NCI-H345 treated with DMSO at 0.1 percent for 48 hours (cell line): ENCODE data around the gene NLRP9.

ENCODE experiments used
- DNase-seq: peaks from one replicate; lab custom pipeline; 2025; ENCODE audit not compliant: unreplicated experiment; lab: John Stamatoyannopoulos, UW

NLRP9 gene

DNA sequence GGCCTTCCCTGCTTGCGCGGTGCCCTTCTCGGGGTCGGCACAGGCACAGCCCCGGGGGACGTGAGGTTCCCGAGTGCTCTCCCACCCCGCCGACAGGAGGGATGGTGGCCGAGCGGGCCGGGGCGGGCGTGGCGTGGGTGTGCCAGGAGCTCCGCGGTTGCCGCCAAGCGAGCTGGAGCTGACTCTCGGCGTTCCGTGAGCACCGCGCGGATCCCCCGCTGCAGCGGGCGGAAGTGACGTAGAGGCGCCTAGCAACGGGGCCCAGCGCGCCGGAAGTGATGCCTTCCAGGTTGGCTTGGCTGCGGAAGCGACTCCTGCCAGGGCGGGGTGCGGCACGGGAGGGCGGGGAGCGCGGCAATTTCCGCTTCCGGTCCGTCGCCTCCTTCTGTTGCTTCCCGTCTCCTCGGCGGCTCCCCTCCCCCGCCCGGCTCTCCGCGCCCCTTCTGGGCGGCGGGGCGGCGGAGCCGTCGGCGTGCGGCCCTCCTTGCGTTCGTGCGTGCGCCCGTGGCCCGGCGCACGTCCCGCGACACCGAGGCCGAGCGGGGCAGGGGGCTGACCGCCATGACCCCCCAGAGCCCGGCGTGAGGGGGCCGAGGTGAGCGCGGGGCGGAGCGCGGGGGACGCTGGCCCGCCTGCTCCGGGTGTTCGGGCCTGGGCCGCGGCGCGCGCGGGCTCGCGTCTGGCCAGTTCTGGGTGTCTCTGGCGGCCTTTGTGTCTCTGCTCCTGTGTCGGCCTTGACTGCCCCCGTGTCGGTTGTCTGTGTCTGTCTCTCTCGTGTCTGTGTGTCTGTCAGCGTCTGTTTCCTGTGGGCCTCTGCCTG lies 63.2 kb downstream of the NLRP9 start, which contains the start of gene EPN1:
TSS of gene EPN1 (plus strand) at position 386 of the 820 bp plus-strand sequence. CDS start 3,402 bp downstream, outside the sequence.
- peak; percentile 82 for DNase-seq

DNA sequence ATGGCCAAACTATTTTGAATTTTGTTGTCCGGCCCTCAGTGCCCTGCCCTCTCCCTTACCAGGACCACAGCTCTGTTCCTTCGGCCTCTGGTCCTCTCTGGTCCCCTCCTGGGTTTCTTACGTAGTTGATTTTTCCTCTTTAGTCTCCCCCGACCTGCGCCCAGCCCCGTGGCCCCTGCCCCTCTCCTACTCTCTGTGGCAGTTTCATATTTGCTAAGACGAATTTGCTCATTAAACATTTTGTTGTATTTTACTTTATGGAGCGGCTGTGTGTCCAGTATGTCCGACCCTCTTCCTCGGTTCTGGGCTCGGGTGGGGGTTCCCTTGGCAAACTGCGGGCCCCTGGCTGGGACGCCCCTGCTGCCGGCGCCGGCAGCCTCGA lies 63.8 kb downstream of the NLRP9 start:
- DNase-seq = no peak

DNA sequence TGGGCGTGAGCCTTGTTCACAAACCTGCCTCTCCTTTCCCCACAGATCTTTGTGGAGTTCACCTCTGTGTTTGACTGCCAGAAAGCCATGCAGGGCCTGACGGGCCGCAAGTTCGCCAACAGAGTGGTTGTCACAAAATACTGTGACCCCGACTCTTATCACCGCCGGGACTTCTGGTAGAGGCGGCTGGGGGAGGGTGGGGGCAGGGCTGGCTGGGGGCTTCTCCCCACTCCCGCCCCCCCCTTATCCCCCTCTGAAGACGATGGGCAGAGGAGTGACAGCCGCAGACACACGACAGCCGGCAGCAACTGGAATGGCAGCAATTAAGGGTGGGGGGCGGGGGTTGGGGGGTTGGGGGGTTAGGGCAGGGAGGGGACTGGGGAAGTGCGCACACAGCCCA lies 64.3 kb downstream of the NLRP9 start:
- no peak for DNase-seq

DNA sequence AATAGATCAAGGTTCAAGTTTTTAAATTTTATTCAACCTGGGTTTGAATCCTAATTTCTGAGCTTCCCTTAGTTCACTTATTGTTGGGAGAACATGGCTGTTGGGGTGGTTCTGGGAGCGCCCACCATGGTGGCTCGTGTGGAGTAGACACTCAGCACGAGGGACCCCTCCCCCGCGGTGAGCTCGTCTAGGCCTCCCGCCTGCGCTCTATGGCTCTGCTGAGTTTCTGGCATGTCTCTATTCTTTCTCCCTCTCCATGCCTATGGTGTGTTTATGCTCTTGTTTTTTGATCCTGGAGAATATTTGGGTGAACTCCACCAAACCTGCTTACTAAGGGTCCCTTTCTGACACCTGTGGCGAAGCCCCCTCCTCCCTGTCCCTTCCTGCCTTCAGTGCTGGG lies 64.7 kb downstream of the NLRP9 start:
- DNase-seq = no peak

DNA sequence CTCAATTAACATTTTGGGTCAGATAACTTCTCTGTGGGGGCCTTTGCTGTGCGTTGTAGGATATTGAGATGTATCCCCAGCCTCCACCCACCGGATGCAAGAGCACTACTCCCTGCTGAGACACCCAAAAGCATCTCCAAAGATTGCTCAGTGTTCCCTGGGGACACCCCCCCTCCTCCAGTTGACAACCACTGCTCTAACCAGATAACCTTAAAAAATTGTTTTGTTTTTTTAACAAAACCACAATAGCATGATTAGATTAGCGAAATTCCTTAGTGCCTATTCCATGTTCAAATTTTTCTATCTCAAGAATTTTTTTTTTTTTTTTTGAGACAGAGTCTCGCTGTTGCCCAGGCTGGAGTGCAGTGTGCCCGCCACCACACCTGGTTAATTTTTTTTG lies 65.8 kb downstream of the NLRP9 start:
- DNase-seq = no peak

DNA sequence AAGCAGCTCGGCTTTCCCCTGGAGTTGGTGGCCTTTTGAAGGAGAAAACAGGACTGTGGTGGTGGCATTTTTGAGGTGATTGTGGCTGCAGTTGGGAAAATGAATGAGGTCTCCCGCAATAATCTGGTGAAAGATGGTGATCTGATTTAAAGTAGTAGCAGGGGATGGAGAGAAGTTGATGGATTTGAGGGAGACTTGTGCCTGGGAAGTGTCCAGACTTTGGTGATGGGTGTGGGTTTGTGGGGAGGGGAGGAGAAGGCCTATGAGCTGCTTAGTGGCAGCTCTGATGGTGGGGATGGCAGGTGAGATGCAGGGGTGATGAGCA lies 67.2 kb downstream of the NLRP9 start:
- DNase-seq = no peak

DNA sequence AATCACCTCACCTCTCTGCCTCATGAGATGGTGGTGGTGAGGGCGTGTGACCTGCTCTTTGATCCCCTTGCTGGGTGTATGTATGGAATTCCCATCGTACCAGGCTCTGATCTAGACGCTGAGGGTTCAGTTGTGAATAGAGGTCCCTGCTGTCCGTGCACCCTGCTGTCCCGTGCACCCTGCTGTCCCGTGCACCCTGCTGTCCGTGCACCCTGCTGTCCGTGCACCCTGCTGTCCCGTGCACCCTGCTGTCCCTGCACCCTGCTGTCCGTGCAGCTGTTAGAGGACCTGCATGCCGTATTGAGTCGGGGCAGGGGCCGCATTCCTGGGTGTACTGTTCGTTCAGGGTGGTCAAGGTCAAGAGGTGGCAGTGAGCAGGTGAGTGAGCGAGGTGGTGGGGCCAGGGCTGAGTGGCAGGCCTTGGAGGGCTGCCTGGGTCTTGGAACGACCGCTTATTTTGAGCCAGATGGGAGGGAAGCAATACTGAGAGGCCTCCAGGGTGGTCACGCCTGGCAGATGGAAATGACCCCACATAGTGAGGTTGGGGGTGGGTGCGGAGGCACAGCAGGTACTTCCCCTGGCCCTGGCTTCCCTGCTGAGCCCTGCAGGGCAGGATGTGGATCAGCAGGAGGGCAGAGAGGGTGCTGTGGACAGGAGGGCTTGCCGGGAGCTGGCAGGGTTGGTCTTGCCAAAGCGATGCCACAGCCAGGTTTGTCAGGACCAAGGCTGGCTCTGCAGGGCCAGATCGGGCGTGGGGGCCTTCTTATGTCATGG lies 67.7 kb downstream of the NLRP9 start:
- DNase-seq = no peak

DNA sequence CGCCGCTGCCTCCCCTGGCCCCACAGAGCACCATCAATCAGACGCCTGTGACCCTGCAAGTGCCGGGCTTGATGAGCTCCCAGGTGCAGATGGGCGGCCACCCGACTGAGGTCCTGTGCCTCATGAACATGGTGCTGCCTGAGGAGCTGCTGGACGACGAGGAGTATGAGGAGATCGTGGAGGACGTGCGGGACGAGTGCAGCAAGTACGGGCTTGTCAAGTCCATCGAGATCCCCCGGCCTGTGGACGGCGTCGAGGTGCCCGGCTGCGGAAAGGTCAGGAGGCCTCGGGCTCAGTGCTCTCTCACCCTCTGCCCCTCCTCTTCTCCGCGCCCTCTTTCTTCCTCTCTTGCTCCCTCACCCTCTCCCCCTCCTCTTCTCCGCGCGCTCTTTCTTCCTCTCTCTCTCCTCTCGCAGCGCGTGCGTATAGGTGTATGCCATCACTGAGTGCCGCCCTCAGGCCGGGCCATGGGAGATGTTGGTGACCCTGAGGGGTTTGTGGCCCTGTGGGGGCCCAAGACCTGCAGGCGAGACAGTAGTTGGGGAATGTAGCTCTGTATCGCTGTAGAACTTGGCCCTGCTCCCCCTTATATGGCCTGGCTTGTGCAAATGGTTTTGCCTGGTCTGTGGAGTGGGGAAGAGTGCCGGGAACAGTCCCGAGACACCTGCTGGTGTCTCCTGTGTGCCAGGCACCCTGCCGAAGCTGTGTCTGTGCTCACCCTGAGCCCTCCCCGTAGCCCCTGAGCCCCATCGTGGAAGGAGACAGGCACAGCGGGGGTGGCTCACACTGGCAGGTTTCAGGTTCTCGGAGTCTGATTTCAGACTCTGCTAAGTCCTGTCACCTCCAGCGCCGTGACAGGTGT lies 68.6 kb downstream of the NLRP9 start:
- no peak for DNase-seq

DNA sequence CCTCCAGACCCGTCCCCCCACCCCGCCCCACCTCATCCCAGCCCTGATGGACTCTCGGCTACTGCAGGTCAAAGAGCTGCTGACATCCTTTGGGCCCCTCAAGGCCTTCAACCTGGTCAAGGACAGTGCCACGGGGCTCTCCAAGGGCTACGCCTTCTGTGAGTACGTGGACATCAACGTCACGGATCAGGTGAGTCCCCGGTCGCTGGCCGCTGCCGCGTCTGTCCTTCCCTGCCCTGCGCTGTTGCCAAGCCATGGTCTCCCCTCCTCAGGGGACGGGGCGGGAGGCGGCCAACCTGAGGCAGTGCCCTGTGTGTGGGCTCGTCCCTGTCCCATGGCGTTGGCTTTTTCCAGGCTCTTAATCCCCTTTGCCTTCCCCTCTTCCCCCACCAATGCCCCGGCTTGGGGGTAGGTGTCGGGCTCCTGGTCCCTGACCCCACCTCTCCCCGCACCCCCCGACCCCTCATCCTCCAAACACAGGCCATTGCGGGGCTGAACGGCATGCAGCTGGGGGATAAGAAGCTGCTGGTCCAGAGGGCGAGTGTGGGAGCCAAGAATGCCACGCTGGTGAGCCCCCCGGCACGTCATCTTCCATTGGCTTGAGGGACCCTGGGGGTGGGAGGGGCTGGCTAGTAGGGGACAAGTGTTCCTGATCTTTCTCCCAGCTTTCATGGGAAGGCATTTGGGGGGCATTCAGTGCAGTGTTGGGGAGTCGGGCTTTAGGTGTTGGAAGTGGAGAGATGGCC lies 69.4 kb downstream of the NLRP9 start:
- DNase-seq = no peak

DNA sequence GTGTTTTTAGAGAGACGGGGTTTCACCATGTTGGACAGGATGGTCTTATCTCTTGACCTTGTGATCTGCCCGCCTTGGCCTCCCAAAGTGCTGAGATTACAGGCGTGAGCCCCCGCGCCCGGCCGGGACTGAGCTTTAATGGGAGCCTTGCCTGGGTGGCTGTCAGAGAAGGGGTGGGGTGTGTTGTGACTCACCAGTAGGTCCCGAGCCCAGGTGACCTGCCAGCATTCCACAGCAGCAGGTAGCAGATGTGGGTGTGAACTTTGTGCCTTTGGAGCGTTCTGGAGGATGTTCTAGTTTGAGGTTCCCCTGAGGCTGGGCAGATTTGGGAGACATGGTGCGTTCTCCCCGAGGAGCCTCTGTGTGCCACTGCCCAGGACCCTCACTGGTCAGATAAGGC lies 70.2 kb downstream of the NLRP9 start:
- no peak for DNase-seq

DNA sequence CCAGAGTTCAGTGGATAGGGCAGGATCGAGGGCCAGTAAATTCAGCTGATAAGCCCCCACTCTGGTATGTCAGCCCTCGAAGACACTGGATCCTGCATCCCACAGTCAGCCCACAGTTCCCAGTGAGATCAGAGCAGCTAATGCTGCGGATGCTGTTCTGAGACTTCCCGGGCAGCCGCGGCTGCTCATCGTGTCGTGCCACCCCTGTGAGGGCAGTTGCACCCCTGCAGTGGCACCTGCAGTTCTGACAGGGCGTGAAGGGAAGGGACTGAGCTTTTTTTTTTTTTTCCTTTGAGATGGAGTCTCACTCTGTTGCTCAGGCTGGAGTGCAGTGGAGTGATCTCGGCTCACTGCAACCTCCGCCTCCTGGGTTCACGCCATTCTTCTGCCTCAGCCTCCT lies 70.7 kb downstream of the NLRP9 start:
- DNase-seq = no peak

DNA sequence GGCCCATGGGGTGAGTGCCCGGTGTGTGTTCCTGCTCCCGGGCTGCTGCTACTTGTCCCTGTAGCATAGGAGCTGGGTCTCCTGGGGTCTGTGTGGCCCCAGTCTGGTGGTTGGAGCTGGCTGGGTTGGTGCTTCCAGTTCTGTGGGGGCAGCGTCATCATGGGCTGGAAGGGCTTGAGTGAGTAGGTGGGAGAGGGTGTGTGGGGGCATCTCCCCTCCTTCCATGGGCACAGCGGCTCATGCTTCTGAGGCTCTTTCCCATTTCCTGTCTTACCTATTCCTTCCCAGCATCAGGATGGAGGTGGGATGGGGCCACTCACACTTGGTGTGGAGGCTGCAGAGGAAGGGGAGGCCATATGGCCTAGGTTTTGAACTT lies 71.2 kb downstream of the NLRP9 start:
- DNase-seq = no peak

DNA sequence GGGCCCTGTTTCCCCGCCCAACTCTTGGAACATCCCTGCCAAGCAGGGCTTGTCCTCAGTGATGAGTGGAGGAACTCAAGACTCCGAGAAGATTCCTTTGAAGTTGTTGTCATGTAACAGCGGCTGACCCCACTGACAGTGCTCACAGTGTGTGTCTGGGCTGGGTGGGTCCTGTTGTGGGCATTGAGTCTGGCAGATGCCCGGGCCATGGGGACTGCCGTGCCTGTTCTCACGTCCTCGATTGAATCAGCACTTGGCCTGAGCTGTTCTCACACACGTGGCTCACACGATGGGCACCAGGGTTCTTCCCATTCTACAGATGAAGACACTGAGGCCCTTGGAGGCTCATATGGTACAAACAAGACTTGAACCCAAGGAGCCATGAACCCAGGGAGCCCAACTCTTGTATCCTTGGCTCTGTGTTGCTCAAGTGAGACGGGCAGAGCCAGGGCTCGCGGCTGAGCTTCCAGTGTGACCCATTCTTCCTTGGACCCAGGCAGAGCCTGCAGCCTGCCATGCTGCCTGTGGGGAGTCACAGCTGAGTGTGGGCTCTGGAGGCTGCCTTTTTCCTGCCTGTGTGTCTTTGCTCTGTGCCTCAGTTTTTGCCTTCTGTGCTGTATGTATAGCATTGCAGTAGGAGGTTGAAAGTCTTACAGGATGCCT lies 71.7 kb downstream of the NLRP9 start:
- no peak for DNase-seq

DNA sequence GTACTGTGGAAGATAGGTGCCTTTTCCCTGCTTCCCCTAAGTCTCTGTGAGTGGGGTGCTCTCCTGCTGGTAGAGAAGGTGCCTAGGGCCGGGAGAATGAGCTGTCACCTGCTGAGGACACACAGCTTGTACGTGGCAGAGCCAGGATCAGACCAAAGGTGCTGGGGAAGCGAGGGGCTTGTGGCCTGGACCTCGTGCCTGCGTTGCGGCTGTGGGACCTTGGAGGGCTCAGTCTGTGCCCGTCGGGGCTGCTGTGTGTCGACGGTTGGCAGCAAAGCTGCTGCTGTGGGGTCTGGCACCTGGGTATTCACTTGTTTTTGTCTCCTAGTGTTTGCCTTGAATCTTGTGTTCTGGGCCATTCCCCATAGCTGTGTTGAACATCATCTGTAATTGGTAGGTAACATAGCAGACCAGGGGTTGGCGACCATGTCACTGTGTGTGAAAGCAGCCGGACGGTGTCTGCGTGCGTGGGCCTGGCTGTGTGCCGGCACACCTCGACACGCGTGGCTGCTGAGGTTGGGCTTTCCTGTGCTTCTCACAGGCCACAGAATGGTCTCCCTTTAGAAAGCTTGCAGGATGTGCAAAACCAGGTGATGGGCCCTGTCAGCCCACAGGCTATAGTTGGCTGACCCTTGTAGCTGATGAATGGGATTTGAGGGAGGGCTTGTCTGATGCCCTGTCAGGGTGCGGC lies 74.2 kb downstream of the NLRP9 start:
- DNase-seq = no peak

DNA sequence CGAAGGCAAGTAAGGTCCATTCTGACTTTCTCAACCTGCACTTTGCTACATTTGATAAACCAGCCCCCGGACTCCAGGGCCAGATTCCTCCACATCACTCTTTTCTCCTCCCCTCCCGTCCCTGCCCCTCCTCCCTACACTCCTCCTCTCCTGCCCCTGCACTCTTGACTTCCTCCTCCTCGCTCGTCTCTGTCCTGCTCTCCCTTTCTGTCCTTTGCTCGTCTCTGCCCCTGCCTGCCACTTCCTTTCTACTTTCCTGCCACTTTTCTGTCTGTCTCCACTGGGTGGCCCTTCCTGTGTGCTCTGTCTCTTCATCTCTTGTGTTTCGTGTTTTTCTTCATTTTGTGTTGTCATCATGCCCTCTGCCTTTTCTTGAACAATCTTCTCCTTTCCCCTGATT lies 76.4 kb downstream of the NLRP9 start:
- no peak for DNase-seq

DNA sequence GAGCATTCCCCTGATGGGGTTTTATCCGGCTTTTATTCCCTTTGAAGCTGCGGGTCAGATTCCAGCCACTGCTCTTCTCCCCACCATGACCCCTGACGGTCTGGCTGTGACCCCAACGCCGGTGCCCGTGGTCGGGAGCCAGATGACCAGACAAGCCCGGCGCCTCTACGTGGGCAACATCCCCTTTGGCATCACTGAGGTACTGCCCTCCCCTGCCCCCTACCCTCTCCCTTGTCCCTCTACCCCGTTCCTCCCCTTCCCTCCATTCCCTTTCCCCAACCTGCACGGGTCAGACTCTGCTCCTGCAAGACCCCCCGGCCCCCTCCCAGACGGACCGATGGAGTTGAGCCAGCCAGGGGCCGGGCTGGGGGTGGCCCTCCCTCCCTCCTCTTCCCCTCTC lies 77.2 kb downstream of the NLRP9 start:
- no peak for DNase-seq

DNA sequence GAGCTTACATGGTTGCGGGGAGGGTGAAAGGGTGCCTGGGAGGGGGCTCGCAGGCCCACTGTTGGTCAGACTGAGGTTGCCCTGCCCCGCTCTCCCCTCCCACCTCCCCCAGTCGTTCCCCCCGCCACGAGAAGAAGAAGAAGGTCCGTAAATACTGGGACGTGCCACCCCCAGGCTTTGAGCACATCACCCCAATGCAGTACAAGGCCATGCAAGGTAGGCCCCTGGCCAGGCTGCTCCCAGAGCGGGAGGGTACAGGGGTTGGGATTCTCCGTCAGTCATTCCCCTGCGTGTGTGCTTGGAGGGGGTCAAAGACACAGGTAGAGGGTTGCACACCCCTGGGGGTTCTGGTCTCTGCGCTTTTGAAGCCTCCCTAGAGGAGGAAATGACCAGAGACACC lies 77.8 kb downstream of the NLRP9 start:
- no peak for DNase-seq

DNA sequence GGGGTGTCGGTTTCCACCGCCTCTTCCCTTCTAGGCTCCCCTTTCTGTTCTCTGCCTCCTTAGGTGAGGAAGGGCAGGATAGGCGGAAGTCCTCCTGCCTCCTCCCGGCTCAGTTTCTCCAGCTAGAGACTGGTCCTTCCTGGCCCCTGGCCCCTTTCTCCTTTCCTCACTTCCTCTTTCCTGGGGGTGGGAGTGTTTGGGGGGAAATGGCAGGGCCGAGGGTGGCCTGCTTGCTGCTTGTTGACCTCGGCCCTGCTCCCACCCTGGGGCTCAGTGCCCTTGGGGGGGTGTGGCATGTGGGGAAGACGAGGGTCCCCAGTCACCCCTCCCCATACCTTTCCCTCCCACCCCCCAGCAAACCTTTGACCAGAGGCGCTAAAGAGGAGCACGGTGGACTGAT lies 78.4 kb downstream of the NLRP9 start:
- no peak for DNase-seq

DNA sequence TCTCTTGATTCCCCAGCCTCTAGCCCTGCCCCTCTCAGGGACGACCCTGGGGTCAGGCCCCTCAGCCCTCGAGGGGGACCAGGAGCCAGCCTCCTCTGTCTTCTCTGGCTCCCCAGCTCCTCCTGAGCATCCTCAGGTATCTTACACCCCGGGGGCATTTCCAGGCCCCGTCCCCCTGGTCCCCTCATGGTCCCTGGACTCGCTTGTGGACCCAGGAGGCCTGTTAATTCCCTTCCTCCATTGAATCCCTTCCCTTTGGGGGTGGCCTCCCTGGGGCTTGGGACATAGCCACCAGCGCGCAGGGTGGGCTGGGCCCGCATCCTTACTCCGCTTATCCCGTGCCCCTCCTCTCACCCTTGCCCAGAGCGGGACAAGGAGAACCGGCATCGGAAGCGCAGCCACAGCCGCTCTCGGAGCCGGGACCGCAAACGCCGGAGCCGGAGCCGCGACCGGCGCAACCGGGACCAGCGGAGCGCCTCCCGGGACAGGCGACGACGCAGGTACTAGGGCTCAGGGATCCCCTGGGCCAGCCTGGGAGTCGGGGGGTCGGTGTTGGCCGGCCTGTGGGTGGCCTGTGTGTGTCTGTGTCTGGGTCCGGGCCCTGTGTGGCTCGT lies 79.2 kb downstream of the NLRP9 start:
- no peak for DNase-seq
